H1 (cell line): Measurements from ENCODE around the gene GKN2. TPM values are rescaled to one million over a fixed set of nuclear protein-coding genes. Genes with fewer than 3 reads are reported as not detected.

Experiments used
- CTCF ChIA-PET: fragments of 300-600 bp; sonication (Branson Sonifier 250); formaldehyde crosslinking; loops from one replicate; lab custom pipeline; 2021; ENCODE audit not compliant: partially characterized antibody; lab: Charles Lee
- POLR2A ChIA-PET: fragments of 300-600 bp; sonication (Branson Sonifier 250); formaldehyde crosslinking; loops from one replicate; lab custom pipeline; 2021; ENCODE audit warnings: inconsistent platforms; ENCODE audit not compliant: partially characterized antibody; lab: Charles Lee
- DNase-seq, 2 experiments: peaks; one replicate each; pipeline versions ENCODE4 v3.0.0 to v3.0.0-alpha.2; 2010 to 2022; ENCODE audit warnings: low spot score in 2 of 2, low read depth in 1 of 2, mixed read lengths in 1 of 2
- FAIRE-seq: peaks from 2 replicates; lab custom pipeline; 2011; peaks lifted over from hg19 to GRCh38; lab: Jason Lieb, UNC
- H2AFZ ChIP-seq: 2 replicates; pipeline ENCODE4 v1.8.1; 2012; ENCODE audit warnings: low read length, inconsistent platforms
- H2AK5ac ChIP-seq: 2 replicates; pipeline ENCODE4 v1.6.1; 2013; ENCODE audit warnings: low read depth, low read length
- H2BK120ac ChIP-seq: replicated peaks from 2 replicates; pipeline ENCODE3; 2013; ENCODE audit warnings: low read depth, low read length, inconsistent platforms
- H2BK12ac ChIP-seq: 2 replicates; pipeline ENCODE4 v1.6.1; 2013; ENCODE audit warnings: low read depth, low read length
- H2BK15ac ChIP-seq: 2 replicates; pipeline ENCODE4 v1.6.1; 2013; ENCODE audit warnings: low read length
- H2BK20ac ChIP-seq: 2 replicates; pipeline ENCODE4 v1.6.1; 2013; ENCODE audit warnings: low read length
- H2BK5ac ChIP-seq: 2 replicates; pipeline ENCODE4 v1.6.1; 2013; ENCODE audit warnings: low read depth, low read length
- H3K14ac ChIP-seq: 2 replicates; pipeline ENCODE4 v1.6.1; 2013; ENCODE audit warnings: inconsistent platforms; ENCODE audit not compliant: insufficient read length
- H3K18ac ChIP-seq: 2 replicates; pipeline ENCODE4 v1.6.1; 2013; ENCODE audit warnings: low read length; ENCODE audit errors: extremely low read depth
- H3K23ac ChIP-seq: 2 replicates; pipeline ENCODE4 v1.6.1; 2013; ENCODE audit warnings: inconsistent platforms; ENCODE audit not compliant: insufficient read length
- H3K23me2 ChIP-seq: 2 replicates; pipeline ENCODE4 v1.6.1; 2013; ENCODE audit warnings: low read depth, low read length
- H3K27ac ChIP-seq: 2 replicates; pipeline ENCODE4 v1.6.1; 2011; ENCODE audit warnings: low read depth, low read length, inconsistent platforms
- H3K27me3 ChIP-seq, 4 experiments: replicated peaks in 1 of 4; 1 replicate in 1 of 4; 2 replicates in 3 of 4; pipeline versions ENCODE4 v1.6.1 to v1.8.1; 2011 to 2013; ENCODE audit warnings: low read length in 3 of 4, mild to moderate bottlenecking in 3 of 4, inconsistent platforms in 2 of 4, mixed read lengths in 2 of 4, moderate library complexity in 1 of 4; ENCODE audit not compliant: control insufficient read depth in 3 of 4, insufficient read depth in 3 of 4; ENCODE audit errors: extremely low read depth in 1 of 4
- H3K36me3 ChIP-seq, 4 experiments: 2 replicates each; pipeline versions ENCODE4 v1.6.1 to v1.8.1; 2011 to 2013; ENCODE audit warnings: mild to moderate bottlenecking in 4 of 4, low read length in 3 of 4, moderate library complexity in 2 of 4, control low read depth in 1 of 4, inconsistent platforms in 1 of 4; ENCODE audit not compliant: insufficient read depth in 4 of 4, control insufficient read depth in 2 of 4
- H3K4ac ChIP-seq: replicated peaks from 2 replicates; pipeline ENCODE3; 2013; ENCODE audit warnings: low read length, low read depth, mixed read lengths, inconsistent platforms; ENCODE audit not compliant: insufficient read length
- H3K4me1 ChIP-seq, 4 experiments: replicated peaks in 1 of 4; 1 replicate in 1 of 4; 2 replicates in 3 of 4; pipeline versions ENCODE4 v1.6.1 to v1.8.1; 2011 to 2013; ENCODE audit warnings: low read length in 3 of 4, inconsistent platforms in 2 of 4, mixed read lengths in 1 of 4; ENCODE audit not compliant: insufficient read depth in 4 of 4, control insufficient read depth in 3 of 4
- H3K4me2 ChIP-seq, 2 experiments: 2 replicates each; pipeline versions ENCODE4 v1.6.1 to v1.8.1; 2011 to 2013; ENCODE audit warnings: low read depth in 2 of 2, low read length in 2 of 2, control low read depth in 1 of 2, inconsistent platforms in 1 of 2, mild to moderate bottlenecking in 1 of 2; ENCODE audit not compliant: insufficient read depth in 1 of 2
- H3K4me3 ChIP-seq, 4 experiments: fragments of 200-600, 300-600 bp in 1 of 4; sonication (generic), shearing (Covaris generic), sonication (Bioruptor Twin) in 1 of 4; 2 replicates each; pipeline versions ENCODE4 v1.5.1 to v1.8.1; 2011 to 2016; ENCODE audit warnings: low read length in 4 of 4, low read depth in 3 of 4, control low read depth in 2 of 4, inconsistent platforms in 2 of 4, mild to moderate bottlenecking in 2 of 4, mixed read lengths in 1 of 4, moderate library complexity in 1 of 4; ENCODE audit not compliant: insufficient read depth in 2 of 4; ENCODE audit errors: extremely low read depth in 1 of 4
- H3K56ac ChIP-seq: replicated peaks from 2 replicates; pipeline ENCODE3; 2013; ENCODE audit warnings: low read depth, mild to moderate bottlenecking, mixed read lengths, low read length, inconsistent platforms; ENCODE audit not compliant: insufficient read length
- H3K79me1 ChIP-seq: 2 replicates; pipeline ENCODE4 v1.6.1; 2013; ENCODE audit warnings: low read depth, low read length, control low read depth
- H3K79me2 ChIP-seq, 2 experiments: 2 replicates each; pipeline versions ENCODE4 v1.6.1 to v1.8.1; 2012 to 2013; ENCODE audit warnings: low read length in 2 of 2, mild to moderate bottlenecking in 2 of 2, inconsistent platforms in 1 of 2; ENCODE audit not compliant: insufficient read depth in 2 of 2, control insufficient read depth in 1 of 2
- H3K9ac ChIP-seq, 4 experiments: replicated peaks in 1 of 4; 1 replicate in 1 of 4; 2 replicates in 3 of 4; pipeline versions ENCODE4 v1.6.1 to v1.8.1; 2011 to 2013; ENCODE audit warnings: low read depth in 3 of 4, low read length in 3 of 4, control low read depth in 2 of 4, mild to moderate bottlenecking in 2 of 4, moderate library complexity in 2 of 4, inconsistent platforms in 1 of 4; ENCODE audit errors: extremely low read depth in 1 of 4
- H3K9me3 ChIP-seq, 2 experiments: 2 replicates each; pipeline versions ENCODE4 v1.6.1 to v1.8.1; 2012 to 2013; ENCODE audit warnings: mild to moderate bottlenecking in 2 of 2, moderate library complexity in 2 of 2, control low read depth in 1 of 2, inconsistent platforms in 1 of 2, low read depth in 1 of 2, low read length in 1 of 2, mixed read lengths in 1 of 2; ENCODE audit not compliant: insufficient read depth in 2 of 2
- H4K20me1 ChIP-seq, 2 experiments: replicated peaks in 1 of 2; 2 replicates each; pipeline versions ENCODE3 to v1.8.1; 2011 to 2013; ENCODE audit warnings: inconsistent platforms in 2 of 2, low read length in 2 of 2, mild to moderate bottlenecking in 1 of 2; ENCODE audit not compliant: insufficient read depth in 2 of 2, control insufficient read depth in 1 of 2
- H4K5ac ChIP-seq: 2 replicates; pipeline ENCODE4 v1.6.1; 2013; ENCODE audit warnings: low read length, low read depth, mixed read lengths, inconsistent platforms; ENCODE audit not compliant: insufficient read length
- H4K8ac ChIP-seq: 2 replicates; pipeline ENCODE4 v1.8.0; 2013; ENCODE audit warnings: mild to moderate bottlenecking, moderate library complexity, low read length, inconsistent platforms; ENCODE audit not compliant: insufficient read depth; ENCODE audit errors: extremely low read depth
- H4K91ac ChIP-seq: replicated peaks from 2 replicates; pipeline ENCODE3; 2013; ENCODE audit warnings: low read length, mixed read lengths, inconsistent platforms; ENCODE audit not compliant: insufficient read length
- BACH1 ChIP-seq: IDR thresholded peaks from 2 replicates; pipeline ENCODE4 v1.6.1; 2012; ENCODE audit warnings: low read length, improper control_type of control experiment
- E2F6 ChIP-seq: IDR thresholded peaks from 2 replicates; pipeline ENCODE4 v1.6.1; 2012; ENCODE audit warnings: inconsistent platforms
- EP300 ChIP-seq, 2 experiments: IDR thresholded peaks; 1 replicate in 1 of 2; 2 replicates in 1 of 2; pipeline ENCODE4 v1.6.1; 2011 to 2012; ENCODE audit warnings: low read depth in 2 of 2, low read length in 2 of 2, mild to moderate bottlenecking in 2 of 2, borderline replicate concordance in 1 of 2, inconsistent platforms in 1 of 2, moderate library complexity in 1 of 2
- HDAC6 ChIP-seq: IDR thresholded peaks from one replicate; pipeline ENCODE4 v1.7.1; 2012; ENCODE audit warnings: low read depth, mild to moderate bottlenecking, inconsistent platforms, low read length, moderate library complexity
- JUND ChIP-seq: IDR thresholded peaks from 2 replicates; pipeline ENCODE4 v1.6.1; 2011; ENCODE audit warnings: mild to moderate bottlenecking, improper control_type of control experiment, low read length
- MAFK ChIP-seq: IDR thresholded peaks from 2 replicates; pipeline ENCODE4 v1.6.1; 2012; ENCODE audit warnings: low read depth, mild to moderate bottlenecking, improper control_type of control experiment, low read length
- RAD21 ChIP-seq, 2 experiments: IDR thresholded peaks in 1 of 2; conservative IDR thresholded peaks in 1 of 2; 2 replicates each; pipeline ENCODE4 v1.6.1; 2011; ENCODE audit warnings: low read depth in 2 of 2, low read length in 2 of 2, improper control_type of control experiment in 1 of 2, inconsistent platforms in 1 of 2, mild to moderate bottlenecking in 1 of 2, moderate library complexity in 1 of 2
- SIN3A ChIP-seq, 2 experiments: IDR thresholded peaks in 1 of 2; conservative IDR thresholded peaks in 1 of 2; 2 replicates each; pipeline ENCODE4 v1.6.1; 2011 to 2012; ENCODE audit warnings: low read length in 2 of 2, improper control_type of control experiment in 1 of 2, low read depth in 1 of 2, mild to moderate bottlenecking in 1 of 2
- SP2 ChIP-seq: IDR thresholded peaks from 2 replicates; pipeline ENCODE4 v1.6.1; 2012; ENCODE audit warnings: mild to moderate bottlenecking, low read length, inconsistent platforms
- TAF1 ChIP-seq: IDR thresholded peaks from 2 replicates; pipeline ENCODE4 v1.6.1; 2011; ENCODE audit warnings: mild to moderate bottlenecking, low read depth, low read length
- USF2 ChIP-seq: IDR thresholded peaks from 2 replicates; pipeline ENCODE4 v1.6.1; 2011; ENCODE audit warnings: low read length, improper control_type of control experiment
- YY1 ChIP-seq: IDR thresholded peaks from 2 replicates; pipeline ENCODE4 v1.6.1; 2011; ENCODE audit warnings: low read depth, mild to moderate bottlenecking, low read length
- WGBS, 2 experiments: shearing (Covaris generic) in 1 of 2; methylation state at CpG; one replicate each; pipeline versions ENCODE4 v1.1.6 to v1.1.7; 2013 to 2015; ENCODE audit warnings: low lambda C conversion rate in 2 of 2, mixed read lengths in 2 of 2, inconsistent platforms in 1 of 2, low coverage in 1 of 2, missing lambda C conversion rate in 1 of 2; ENCODE audit not compliant: insufficient replicate concordance in 2 of 2, insufficient coverage in 1 of 2, insufficient read length in 1 of 2; ENCODE audit errors: extremely low coverage in 1 of 2, missing lambda C conversion rate in 1 of 2; 5-methylcytosine and 5-hydroxymethylcytosine counted together
- polyA plus RNA-seq, 7 experiments: library from polyadenylated mRNA; depleted of rRNA in 3 of 7; stranded (reverse) in 5 of 7; unstranded in 2 of 7; fragments of >200 nt in 5 of 7; fragments of 200-250 nt in 2 of 7; gene quantifications; 1 replicate in 5 of 7; 2 replicates in 1 of 7; 4 replicates in 1 of 7; pipeline versions ENCODE4 v1.2.1 to v1.2.3, GENCODE V29; 2011 to 2013; ENCODE audit warnings: missing spikeins in 2 of 7, mixed read lengths in 2 of 7
- total RNA-seq: library from RNA; stranded (reverse); fragmentation: NEBNext Ultra II Directional; extraction: Animal tissue kit (Norgen Biotek cat#: 25700); gene quantifications from 2 replicates; pipeline ENCODE4 v1.2.1, GENCODE V29; 2021

GKN2 gene
- total and polyA plus RNA-seq, 2 of the 8 experiments (the other 6 are each of a cell fraction or from before 2014, with no cell fraction given), result not detected

- H2AFZ ChIP-seq, result no peak overlapping the region
- TF ChIP-seq RAD21 (IDR thresholded peaks at IDR 0.05 in 1 of 2, conservative IDR thresholded peaks at IDR 0.05 in 1 of 2; ENCODE audit: low read depth in 2 of 2, low read length in 2 of 2), result no peak
- TF ChIP-seq MAFK, result no peak
- no peak for TF ChIP-seq BACH1
- no peak for TF ChIP-seq E2F6
- no peak for TF ChIP-seq HDAC6
- no peak for TF ChIP-seq EP300 (IDR thresholded peaks at IDR 0.05; ENCODE audit: borderline replicate concordance in 1 of 2, low read depth in 2 of 2, low read length in 2 of 2)
- no peak for TF ChIP-seq TAF1
- TF ChIP-seq SIN3A (conservative IDR thresholded peaks at IDR 0.05 in 1 of 2, IDR thresholded peaks at IDR 0.05 in 1 of 2; ENCODE audit: low read depth in 1 of 2, low read length in 2 of 2), result no peak
- no peak for TF ChIP-seq SP2
- no peak for TF ChIP-seq JUND
- TF ChIP-seq YY1, result no peak
- TF ChIP-seq USF2, result no peak
Observed at GRCh38 chr2:68946117-68946516, 6.6 kb downstream of the GKN2 start.

More at GRCh38 chr2:68946117-68946516, 6.6 kb downstream of the GKN2 start:
- Histone ChIP-seq H3K4me1 (peaks cover 0 to 6% (median 5%) of the 10 kb centered on the region in 4 experiments; a peak in 3 of 7 replicates), H4K5ac (no peak overlapping the region), H3K23ac (no peak overlapping the region), H3K18ac (no peak overlapping the region), H2BK15ac (no peak overlapping the region), H2AK5ac (no peak overlapping the region), H3K4me3 (no peak overlapping the region), H3K23me2 (peaks cover 4% of the 10 kb centered on the region; the same call in 1 of the 2 replicates), H3K36me3 (no peaks in the 10 kb centered on the region), H3K27ac (no peak overlapping the region), H4K20me1 (no peaks in the 10 kb centered on the region), H2BK20ac (no peak overlapping the region), H2BK12ac (no peak overlapping the region), H4K8ac (no peak overlapping the region), H2BK120ac (no peak overlapping the region), H3K27me3 (no peaks in the 10 kb centered on the region), H3K9ac (no peak overlapping the region), H3K4me2 (no peak overlapping the region), H2BK5ac (no peak overlapping the region), H3K56ac (no peak overlapping the region), H3K4ac (no peak overlapping the region), H3K79me1 (no peaks in the 10 kb centered on the region), H3K14ac (no peak overlapping the region), H4K91ac (no peak overlapping the region), H3K79me2 (no peaks in the 10 kb centered on the region), H3K9me3 (no peaks in the 10 kb centered on the region)
- FAIRE-seq (no peak), DNase-seq (no peak)
- POLR2A ChIA-PET, result no interaction called here
- 83% methylated on average over 3 of the region's 3 CpGs; no CpG with 5 or more reads in 1 of the 2 experiments for WGBS, 2 experiments
- CTCF ChIA-PET, result no interaction called here
